ENCODE data around the gene ZNF362.
A peak's percentile ranks its signal among the peaks of the same experiment; 100 is the strongest.

Gene ZNF362

GRCh38 chr1:33349778-33350610, 93.7 kb downstream of the ZNF362 start:
- in situ Hi-C loops (cut with MboI; ENCODE audit: low sequenced_read_pairs, unreplicated experiment) = no loop called here
- TF ChIP-seq, protein P1, sequence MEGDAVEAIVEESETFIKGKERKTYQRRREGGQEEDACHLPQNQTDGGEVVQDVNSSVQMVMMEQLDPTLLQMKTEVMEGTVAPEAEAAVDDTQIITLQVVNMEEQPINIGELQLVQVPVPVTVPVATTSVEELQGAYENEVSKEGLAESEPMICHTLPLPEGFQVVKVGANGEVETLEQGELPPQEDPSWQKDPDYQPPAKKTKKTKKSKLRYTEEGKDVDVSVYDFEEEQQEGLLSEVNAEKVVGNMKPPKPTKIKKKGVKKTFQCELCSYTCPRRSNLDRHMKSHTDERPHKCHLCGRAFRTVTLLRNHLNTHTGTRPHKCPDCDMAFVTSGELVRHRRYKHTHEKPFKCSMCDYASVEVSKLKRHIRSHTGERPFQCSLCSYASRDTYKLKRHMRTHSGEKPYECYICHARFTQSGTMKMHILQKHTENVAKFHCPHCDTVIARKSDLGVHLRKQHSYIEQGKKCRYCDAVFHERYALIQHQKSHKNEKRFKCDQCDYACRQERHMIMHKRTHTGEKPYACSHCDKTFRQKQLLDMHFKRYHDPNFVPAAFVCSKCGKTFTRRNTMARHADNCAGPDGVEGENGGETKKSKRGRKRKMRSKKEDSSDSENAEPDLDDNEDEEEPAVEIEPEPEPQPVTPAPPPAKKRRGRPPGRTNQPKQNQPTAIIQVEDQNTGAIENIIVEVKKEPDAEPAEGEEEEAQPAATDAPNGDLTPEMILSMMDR (IDR thresholded peaks at IDR 0.05; ENCODE audit: borderline replicate concordance, control extremely low read depth, extremely low read depth, insufficient read depth, missing control alignments) = no peak
- peak; percentile 98 for DNase-seq (ENCODE audit: low spot score)

Measured in GM13976 (cell line).